HG03039 (cell line): Measurements from ENCODE around the gene ARHGEF19.
"Not testable (repeated sequence)": the region's sequence is repeated elsewhere in the genome, so short reads cannot be mapped to it uniquely, and the experiment has no call there.

Experiments
- ATAC-seq: cut with Tn5 transposase; IDR thresholded peaks from one replicate; pipeline ENCODE4 v1.9.1; 2021; ENCODE audit warnings: mild to moderate bottlenecking, moderate library complexity; ENCODE audit not compliant: unreplicated experiment

ARHGEF19 gene

GRCh38 chr1:16205891-16206546 lies 6.4 kb downstream of the ARHGEF19 start:
- no peak for ATAC-seq

GRCh38 chr1:16205334-16205671 lies 7.1 kb downstream of the ARHGEF19 start:
- no peak for ATAC-seq

GRCh38 chr1:16204634-16205333 lies 7.7 kb downstream of the ARHGEF19 start:
- ATAC-seq, result no peak

- ATAC-seq, result no peak
Observed at GRCh38 chr1:16204216-16204615, 8.2 kb downstream of the ARHGEF19 start.

- ATAC-seq, result no peak
Observed at GRCh38 chr1:16203550-16203949, 8.9 kb downstream of the ARHGEF19 start.

GRCh38 chr1:16202281-16203210 lies 9.9 kb downstream of the ARHGEF19 start:
- no peak for ATAC-seq

GRCh38 chr1:16199700-16200099 lies 12.8 kb downstream of the ARHGEF19 start:
- ATAC-seq, result no peak

- no peak for ATAC-seq
Observed at GRCh38 chr1:16199157-16199501, 13.3 kb downstream of the ARHGEF19 start.

- no peak for ATAC-seq
Observed at GRCh38 chr1:16198444-16199156, 13.9 kb downstream of the ARHGEF19 start.

GRCh38 chr1:16196874-16197273 lies 15.6 kb downstream of the ARHGEF19 start:
- no peak for ATAC-seq

GRCh38 chr1:16196139-16196538 lies 16.3 kb downstream of the ARHGEF19 start:
- ATAC-seq, result not testable (repeated sequence)

- no peak for ATAC-seq
Observed at GRCh38 chr1:16195518-16195905, 16.9 kb downstream of the ARHGEF19 start.

- no peak for ATAC-seq
Observed at GRCh38 chr1:16191916-16192546, 20.4 kb downstream of the ARHGEF19 start.

- no peak for ATAC-seq
Observed at GRCh38 chr1:16191309-16191708, 21.1 kb downstream of the ARHGEF19 start.

- ATAC-seq, result no peak
Observed at GRCh38 chr1:16189921-16190621, 22.4 kb downstream of the ARHGEF19 start.

GRCh38 chr1:16189003-16189402 lies 23.4 kb downstream of the ARHGEF19 start:
- no peak for ATAC-seq

- no peak for ATAC-seq
Observed at GRCh38 chr1:16187748-16188401, 24.6 kb downstream of the ARHGEF19 start.

GRCh38 chr1:16186655-16187235 lies 25.7 kb downstream of the ARHGEF19 start:
- ATAC-seq, result no peak
